ENCODE measurements around the gene SASH1.
A peak's percentile ranks its signal among the peaks of the same experiment; 100 is the strongest.
"Not testable (repeated sequence)": the region's sequence is repeated elsewhere in the genome, so short reads cannot be mapped to it uniquely, and the experiment has no call there.

The SASH1 gene

GRCh38 chr6:148358196-148358785 is 15.7 kb downstream of the SASH1 start:
- DNase-seq = no peak
- in situ Hi-C loops (cut with MboI; ENCODE audit: low pct_unique_long_range_greater_than_20kb, low sequenced_read_pairs) = no loop called here

GRCh38 chr6:148359228-148359627 is 16.6 kb downstream of the SASH1 start:
- in situ Hi-C loops (cut with MboI; ENCODE audit: low pct_unique_long_range_greater_than_20kb, low sequenced_read_pairs) = no loop called here

GRCh38 chr6:148364056-148364824 is 21.6 kb downstream of the SASH1 start:
- in situ Hi-C loops (cut with MboI; ENCODE audit: low pct_unique_long_range_greater_than_20kb, low sequenced_read_pairs) = no loop called here
- no peak for DNase-seq

More at GRCh38 chr6:148359228-148359627, 16.6 kb downstream of the SASH1 start:
- no peak for DNase-seq

- no peak for DNase-seq
- in situ Hi-C loops (cut with MboI; ENCODE audit: low pct_unique_long_range_greater_than_20kb, low sequenced_read_pairs) = no loop called here
Observed at GRCh38 chr6:148365041-148365440, 22.4 kb downstream of the SASH1 start.

- in situ Hi-C loops (cut with MboI; ENCODE audit: low pct_unique_long_range_greater_than_20kb, low sequenced_read_pairs) = no loop called here
- peak; percentile 5 for DNase-seq
Observed at GRCh38 chr6:148367411-148368024, 24.9 kb downstream of the SASH1 start.

GRCh38 chr6:148370176-148370575 is 27.5 kb downstream of the SASH1 start:
- no peak for DNase-seq
- in situ Hi-C loops (cut with MboI; ENCODE audit: low pct_unique_long_range_greater_than_20kb, low sequenced_read_pairs) = no loop called here

- DNase-seq = no peak
- in situ Hi-C loops (cut with MboI; ENCODE audit: low pct_unique_long_range_greater_than_20kb, low sequenced_read_pairs) = no loop called here
Observed at GRCh38 chr6:148374040-148374774, 31.6 kb downstream of the SASH1 start.

GRCh38 chr6:148375401-148375800 is 32.8 kb downstream of the SASH1 start:
- in situ Hi-C loops (cut with MboI; ENCODE audit: low pct_unique_long_range_greater_than_20kb, low sequenced_read_pairs) = no loop called here
- no peak for DNase-seq

GRCh38 chr6:148379481-148379880 is 36.8 kb downstream of the SASH1 start:
- DNase-seq = no peak
- in situ Hi-C loops (cut with MboI; ENCODE audit: low pct_unique_long_range_greater_than_20kb, low sequenced_read_pairs) = no loop called here

- no peak for DNase-seq
- in situ Hi-C loops (cut with MboI; ENCODE audit: low pct_unique_long_range_greater_than_20kb, low sequenced_read_pairs) = no loop called here
Observed at GRCh38 chr6:148379966-148380713, 37.5 kb downstream of the SASH1 start.

GRCh38 chr6:148382051-148382450 is 39.4 kb downstream of the SASH1 start:
- DNase-seq; in situ Hi-C loops (cut with MboI; ENCODE audit: low pct_unique_long_range_greater_than_20kb, low sequenced_read_pairs): not testable (repeated sequence)

GRCh38 chr6:148382861-148383260 is 40.2 kb downstream of the SASH1 start:
- in situ Hi-C loops (cut with MboI; ENCODE audit: low pct_unique_long_range_greater_than_20kb, low sequenced_read_pairs) = no loop called here

GRCh38 chr6:148383658-148384368 is 41.2 kb downstream of the SASH1 start:
- in situ Hi-C loops (cut with MboI; ENCODE audit: low pct_unique_long_range_greater_than_20kb, low sequenced_read_pairs) = no loop called here
- no peak for DNase-seq

More at GRCh38 chr6:148382861-148383260, 40.2 kb downstream of the SASH1 start:
- DNase-seq = no peak

GRCh38 chr6:148385379-148385778 is 42.7 kb downstream of the SASH1 start:
- DNase-seq = no peak
- in situ Hi-C loops (cut with MboI; ENCODE audit: low pct_unique_long_range_greater_than_20kb, low sequenced_read_pairs) = no loop called here

GRCh38 chr6:148388521-148388920 is 45.9 kb downstream of the SASH1 start:
- in situ Hi-C loops (cut with MboI; ENCODE audit: low pct_unique_long_range_greater_than_20kb, low sequenced_read_pairs) = no loop called here

GRCh38 chr6:148389086-148389485 is 46.4 kb downstream of the SASH1 start:
- in situ Hi-C loops (cut with MboI; ENCODE audit: low pct_unique_long_range_greater_than_20kb, low sequenced_read_pairs) = no loop called here

More at GRCh38 chr6:148388521-148388920, 45.9 kb downstream of the SASH1 start:
- no peak for DNase-seq

GRCh38 chr6:148389917-148390316 is 47.3 kb downstream of the SASH1 start:
- in situ Hi-C loops (cut with MboI; ENCODE audit: low pct_unique_long_range_greater_than_20kb, low sequenced_read_pairs) = no loop called here
- DNase-seq = no peak

More at GRCh38 chr6:148389086-148389485, 46.4 kb downstream of the SASH1 start:
- DNase-seq = no peak

- DNase-seq; in situ Hi-C loops (cut with MboI; ENCODE audit: low pct_unique_long_range_greater_than_20kb, low sequenced_read_pairs): not testable (repeated sequence)
Observed at GRCh38 chr6:148392127-148392526, 49.5 kb downstream of the SASH1 start.
